Posterior cingulate gyrus (tissue), 11 donors: ENCODE measurements around the gene TBCB.
A peak's percentile ranks its signal among the peaks of the same experiment; 100 is the strongest.

ENCODE experiments used
- DNase-seq, 10 donors: peaks; one replicate each; pipeline versions ENCODE4 v3.0.0 to v3.0.0-alpha.2; 2020 to 2021; ENCODE audit warnings: mixed read lengths in 3 of 10
- intact Hi-C: fragments of 100-400 bp; cut with DNase I; formaldehyde crosslinking; loops from one replicate; pipeline ENCODE4 v1.15.1; 2023

The TBCB gene

GRCh38 chr19:36099166-36099785 lies 16.0 kb upstream of the TBCB start:
- intact Hi-C loops: loop anchor here (5.0 kb wide), 1 partner anchor 37 kb away; no protein-coding TSS in a partner anchor
- DNase-seq: peak in 2 of 10 donors; percentile 39 to 70

GRCh38 chr19:36100476-36100875 lies 14.8 kb upstream of the TBCB start:
- intact Hi-C loops: no loop called here
- peak in 3 of 10 donors; percentile 40 to 90 (median 41) for DNase-seq

DNA sequence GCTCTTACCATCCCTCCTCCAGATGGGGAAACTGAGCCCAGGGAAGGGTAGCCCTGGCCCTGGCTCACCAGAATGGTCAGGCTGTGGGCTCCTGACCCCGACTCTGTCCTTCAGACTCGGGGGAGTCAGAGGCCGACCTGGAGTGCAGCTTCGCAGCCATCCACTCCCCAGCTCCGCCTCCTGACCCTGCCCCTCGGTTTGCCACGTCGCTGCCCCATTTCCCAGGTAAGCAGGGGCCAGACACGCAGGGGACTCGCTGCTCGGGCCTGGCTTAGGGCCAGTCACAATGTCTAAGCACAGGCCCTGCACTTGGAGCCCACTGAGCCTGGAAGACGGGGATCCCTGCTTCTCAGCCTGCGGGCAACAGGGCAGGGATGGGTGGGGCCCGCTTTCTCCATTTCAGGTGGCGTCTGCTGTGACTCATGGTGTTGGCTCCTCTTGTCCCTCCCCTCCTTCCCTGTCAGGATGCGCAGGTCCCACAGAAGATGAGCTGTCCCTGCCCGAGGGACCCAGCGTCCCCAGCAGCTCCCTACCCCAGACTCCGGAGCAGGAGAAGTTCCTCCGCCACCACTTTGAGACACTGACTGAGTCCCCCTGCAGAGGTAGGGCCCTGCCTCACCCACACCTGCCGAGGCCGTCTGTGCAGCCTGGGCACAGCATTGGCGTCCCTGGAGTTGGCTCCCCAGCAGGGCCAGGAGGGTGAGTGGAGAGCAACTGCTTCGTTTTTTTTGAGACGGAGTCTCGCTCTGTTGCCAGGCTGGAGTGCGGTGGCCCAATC lies 13.5 kb upstream of the TBCB start:
- DNase-seq: peak in 1 of 10 donors; percentile 69
- intact Hi-C loops: no loop called here

DNA sequence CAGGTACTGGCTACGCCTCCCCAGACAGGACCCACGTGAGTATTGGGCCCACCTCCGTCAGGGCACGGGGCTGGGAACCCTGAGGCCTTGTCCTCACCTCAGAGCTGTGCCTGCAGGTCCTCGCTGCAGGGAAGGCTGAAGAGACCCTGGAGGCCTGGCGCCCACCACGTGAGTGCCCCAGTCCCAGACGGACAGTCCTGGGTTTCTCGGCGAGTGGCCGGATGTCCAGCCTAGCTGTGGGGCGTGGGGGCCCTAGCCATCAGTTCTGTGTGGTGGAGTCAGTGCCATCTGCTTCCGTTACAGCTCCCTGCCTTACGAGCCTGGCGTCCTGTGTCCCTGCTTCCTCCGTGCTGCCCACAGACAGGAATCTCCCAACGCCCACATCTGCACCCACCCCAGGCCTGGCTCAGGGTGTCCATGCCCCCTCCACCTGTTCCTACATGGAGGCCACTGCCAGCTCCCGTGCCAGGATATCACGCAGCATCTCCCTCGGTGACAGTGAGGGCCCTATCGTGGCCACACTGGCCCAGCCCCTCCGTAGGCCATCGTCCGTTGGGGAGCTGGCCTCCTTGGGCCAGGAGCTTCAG lies 12.1 kb upstream of the TBCB start:
- intact Hi-C loops: no loop called here

GRCh38 chr19:36103842-36104552 lies 11.3 kb upstream of the TBCB start:
- DNase-seq: no peak
- intact Hi-C loops: no loop called here

More for the DNA sequence above, 12.1 kb upstream of the TBCB start:
- DNase-seq: no peak

DNA sequence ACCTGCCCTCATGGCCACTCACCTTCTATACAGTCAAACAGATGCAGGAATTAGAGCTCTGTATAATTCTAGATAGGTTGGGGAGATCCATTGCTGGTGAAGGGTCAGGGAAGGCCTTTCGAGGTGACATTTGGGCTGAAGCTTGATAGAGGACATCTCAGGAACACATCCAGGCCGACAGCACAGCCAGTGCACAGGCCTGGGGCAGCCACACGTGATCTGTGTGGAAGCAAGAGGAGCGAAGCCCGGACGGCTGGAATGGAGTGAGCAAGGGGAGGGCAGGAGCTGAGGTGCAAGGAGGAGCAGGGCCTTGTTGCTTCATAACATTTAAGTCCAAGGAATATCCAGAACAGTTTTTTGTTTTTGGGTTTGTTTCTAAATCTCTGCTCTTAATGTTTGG lies 8.8 kb upstream of the TBCB start:
- intact Hi-C loops: no loop called here
- DNase-seq: no peak

- intact Hi-C loops: no loop called here
- DNase-seq: no peak
These were observed 8.3 kb upstream of the TBCB start for GRCh38 chr19:36106991-36107390.

- intact Hi-C loops: no loop called here
- DNase-seq: no peak
These were observed 6.6 kb upstream of the TBCB start for GRCh38 chr19:36108684-36109083.

DNA sequence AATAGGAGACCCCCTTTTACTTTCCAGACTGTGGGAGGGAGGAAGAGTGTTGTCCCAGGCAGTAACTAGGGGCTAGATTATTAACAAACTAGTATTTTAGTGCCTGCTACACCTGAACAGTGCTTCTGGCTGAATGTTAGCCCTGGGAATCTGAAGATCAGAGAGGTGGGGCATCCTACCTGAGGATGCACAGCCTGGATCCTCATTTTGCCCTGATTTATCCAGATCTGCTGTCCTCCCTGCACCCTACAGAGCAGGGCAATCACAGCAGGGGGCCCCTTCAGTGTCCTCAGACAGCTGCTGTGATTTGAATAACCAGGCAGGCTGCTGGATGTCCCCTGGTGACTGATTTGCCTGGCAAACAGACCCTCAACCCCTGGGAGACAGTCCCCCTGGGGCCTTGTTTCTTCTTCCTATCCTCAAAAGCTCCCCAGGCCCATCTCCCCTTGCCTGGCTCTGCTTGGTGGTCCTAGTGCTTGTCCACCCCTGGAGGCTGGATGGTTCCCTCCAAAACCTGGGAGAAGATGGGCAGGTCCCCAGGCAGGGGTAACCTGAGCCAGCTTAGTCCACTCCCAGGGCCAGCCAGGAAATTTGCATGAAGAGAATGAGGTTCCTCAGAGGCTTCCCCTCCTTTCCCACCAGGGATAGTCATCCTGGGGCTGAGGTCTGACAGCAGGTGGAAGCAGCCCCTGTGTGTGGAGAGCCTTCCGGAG lies 4.6 kb upstream of the TBCB start, which contains the start of gene OVOL3:
Gene OVOL3, plus strand, starts transcription at position 657 of the 713 bp plus-strand sequence. CDS start 60 bp downstream, outside the sequence.
- no peak for DNase-seq
- intact Hi-C loops: no loop called here

- intact Hi-C loops: no loop called here
- no peak for DNase-seq
These were observed 4.1 kb upstream of the TBCB start for GRCh38 chr19:36111200-36111539.

DNA sequence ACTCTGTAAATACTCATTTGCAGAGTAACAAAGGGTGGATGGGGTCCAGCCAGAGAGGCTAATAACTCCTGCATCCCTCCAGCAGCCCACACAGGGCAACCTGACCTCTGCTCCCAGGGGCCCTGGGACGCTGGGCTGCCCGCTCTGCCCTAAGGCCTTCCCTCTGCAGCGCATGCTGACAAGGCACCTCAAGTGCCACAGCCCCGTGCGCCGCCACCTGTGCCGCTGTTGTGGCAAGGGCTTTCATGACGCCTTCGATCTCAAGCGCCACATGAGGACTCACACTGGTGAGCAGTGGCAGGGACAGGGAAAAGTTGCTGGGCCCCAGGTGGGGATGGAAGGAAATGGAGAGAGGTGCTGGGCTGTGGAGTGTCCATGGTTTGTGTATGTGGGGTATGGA lies 2.6 kb upstream of the TBCB start:
- intact Hi-C loops: no loop called here
- no peak for DNase-seq

- intact Hi-C loops: no loop called here
- DNase-seq: no peak
These were observed 1.8 kb upstream of the TBCB start for GRCh38 chr19:36113425-36113824.

DNA sequence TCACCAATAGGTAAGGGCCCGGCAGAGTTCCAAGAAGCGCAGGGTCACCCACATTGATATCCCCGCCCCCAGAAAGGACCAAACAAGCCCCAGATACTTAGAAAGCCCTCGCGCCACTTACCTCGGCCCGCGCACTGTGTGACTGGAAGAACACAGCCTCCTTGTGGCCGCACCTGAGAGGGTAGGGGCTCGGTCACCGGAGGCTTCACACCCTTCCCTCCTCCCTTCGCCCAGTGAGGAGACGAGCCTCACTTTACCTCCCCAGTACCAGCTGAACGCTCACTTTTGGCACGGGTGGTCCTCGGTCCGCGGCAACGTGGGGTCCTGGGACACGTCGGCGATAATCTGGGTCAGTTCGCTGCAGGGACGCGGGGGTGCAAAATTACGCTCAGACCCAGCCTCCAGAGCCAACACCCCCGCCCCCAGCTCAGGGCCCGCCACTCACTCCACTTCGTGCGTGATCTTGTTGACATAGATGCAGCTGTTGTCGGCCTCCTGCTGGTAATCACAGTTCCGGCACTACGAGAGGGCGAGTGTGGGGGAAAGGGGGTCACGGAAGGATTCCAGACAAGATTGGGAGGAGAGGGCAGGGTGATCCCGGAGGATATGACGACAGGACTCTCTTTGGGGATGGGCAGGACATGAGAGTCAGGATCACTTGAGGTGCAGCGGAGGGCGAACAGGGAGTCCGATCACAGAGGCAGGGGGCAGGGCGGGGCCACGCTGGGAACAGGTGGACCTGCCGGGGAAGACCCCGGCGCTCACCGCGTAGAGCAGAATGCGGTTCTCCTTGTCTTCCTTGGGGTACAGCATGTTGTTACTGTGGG lies 1.2 kb upstream of the TBCB start:
- intact Hi-C loops: loop anchor here (1.0 to 2.0 kb wide), 2 partner anchors 15 to 54 kb away; no protein-coding TSS in a partner anchor
- peak in 2 of 10 donors; percentile 27 to 35 for DNase-seq

- peak; percentile 99 to 100 (median 100) for DNase-seq
- intact Hi-C loops: loop anchor here (1.0 to 2.0 kb wide), 2 partner anchors 14 to 55 kb away; no protein-coding TSS in a partner anchor
These were observed 381 bp upstream of the TBCB start, which contains the start of gene POLR2I for GRCh38 chr19:36114721-36115452. Gene POLR2I (minus strand): TSS chr19:36114875. CDS start chr19:36114856, 19 bp downstream.

DNA sequence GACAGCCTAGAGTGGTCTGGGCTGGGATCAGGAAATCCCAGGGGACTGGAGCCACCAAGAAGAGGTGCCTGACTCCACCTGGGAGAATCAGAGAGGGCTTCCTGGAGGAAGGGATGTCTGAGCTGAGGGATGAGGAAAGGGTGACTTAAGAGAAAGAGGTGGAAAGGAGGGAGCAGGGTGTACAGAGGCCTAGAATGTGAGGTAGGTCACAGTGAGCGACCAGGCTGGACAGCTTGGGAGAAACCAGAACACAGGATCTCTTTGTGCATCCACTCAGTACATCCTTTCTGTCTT lies 1.0 kb downstream of the TBCB start:
- intact Hi-C loops: no loop called here
- DNase-seq: no peak

DNA sequence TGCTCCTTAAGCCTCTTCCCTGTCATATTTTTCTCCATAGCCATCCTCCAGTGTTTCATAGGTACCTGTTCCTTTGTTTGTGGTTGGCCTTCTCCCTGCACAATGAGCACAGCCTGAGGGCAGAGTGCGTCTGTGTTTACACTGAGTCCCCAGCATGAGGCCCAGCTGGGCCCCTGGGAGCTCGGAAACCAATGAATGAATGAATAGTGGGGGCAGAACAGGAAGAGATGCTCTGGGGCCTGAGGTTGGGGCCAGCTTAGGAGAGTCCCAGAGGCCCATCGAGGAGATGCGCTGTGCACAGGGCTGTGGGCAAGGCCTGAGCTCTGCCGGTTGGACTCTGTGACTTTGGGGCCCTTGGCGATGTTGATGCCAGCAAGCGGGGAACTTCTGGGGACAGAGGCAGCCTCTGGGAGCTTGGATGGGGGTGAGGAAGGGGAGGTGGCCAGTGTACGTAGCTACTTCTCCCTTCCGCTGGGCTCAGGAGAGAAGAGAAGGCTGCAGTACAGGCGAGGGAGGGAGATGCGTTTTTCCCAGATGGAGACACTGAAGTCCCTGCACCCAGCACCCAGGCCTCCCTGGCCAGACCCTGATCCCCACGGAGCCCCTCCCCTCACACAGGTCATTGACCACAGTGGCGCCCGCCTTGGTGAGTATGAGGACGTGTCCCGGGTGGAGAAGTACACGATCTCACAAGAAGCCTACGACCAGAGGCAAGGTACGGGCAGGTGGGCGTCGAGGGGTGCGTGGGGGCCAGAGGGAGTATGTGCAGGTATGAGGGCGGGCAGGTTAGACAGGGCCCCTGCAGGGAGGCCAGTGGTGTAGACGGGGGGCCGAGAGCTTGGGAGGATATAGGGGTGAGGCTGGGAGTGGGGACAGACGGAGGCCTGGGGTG lies 5.1 kb downstream of the TBCB start:
- intact Hi-C loops: no loop called here
- no peak for DNase-seq

DNA sequence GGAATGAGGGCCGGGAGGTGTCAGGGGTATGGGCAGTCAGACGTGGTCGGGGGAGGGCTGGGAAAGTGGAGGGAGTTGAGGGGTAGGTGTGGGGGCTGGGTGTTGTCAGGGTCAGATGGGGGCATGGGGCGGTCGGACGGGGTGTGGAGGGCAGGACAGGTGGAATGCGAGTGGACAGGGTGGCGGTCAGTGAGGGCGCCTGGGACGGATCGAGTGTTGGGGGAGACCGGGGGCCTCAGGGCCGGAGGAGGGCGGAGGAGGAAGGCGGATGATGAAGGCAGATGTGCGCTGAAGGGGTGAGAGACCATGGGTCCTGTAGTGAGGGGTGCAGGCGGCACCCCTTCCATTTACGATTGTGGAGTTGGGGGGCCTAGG lies 5.7 kb downstream of the TBCB start:
- no peak for DNase-seq
- intact Hi-C loops: no loop called here
